Measurements from ENCODE around the gene RHNO1.

The RHNO1 gene

DNA sequence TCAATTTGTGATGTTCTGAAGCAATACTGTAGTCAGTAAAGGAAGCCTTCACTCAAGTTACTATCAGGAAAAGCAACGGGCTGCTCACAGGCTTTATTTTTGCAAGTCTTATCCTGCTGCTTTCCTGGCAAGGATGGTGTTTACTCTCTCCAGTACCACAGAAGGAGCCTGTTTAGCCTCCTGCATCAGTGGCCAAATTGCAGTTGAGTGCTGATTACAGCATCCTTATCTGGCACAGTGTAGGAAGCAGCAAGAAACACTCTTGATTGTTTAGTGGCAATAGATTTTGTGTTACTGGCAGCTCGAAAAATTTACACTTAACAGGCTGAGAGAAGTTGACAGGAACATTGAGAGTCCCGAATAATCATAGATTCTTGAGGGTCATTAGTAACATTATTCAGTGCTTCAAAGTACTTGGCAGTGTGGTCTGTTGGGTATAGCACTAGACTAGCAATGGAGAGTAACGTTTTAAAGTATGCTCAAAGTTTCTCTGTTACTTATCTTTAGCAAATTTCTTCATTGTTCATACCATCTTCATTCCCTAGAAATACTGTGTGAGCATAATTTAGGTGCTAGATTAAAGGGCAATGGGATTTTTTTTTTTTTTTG is 25.4 kb downstream of the RHNO1 start:
- DNase-seq (ENCODE audit: low spot score) = no peak

- DNase-seq (ENCODE audit: low spot score) = no peak
These were observed 27.2 kb downstream of the RHNO1 start for GRCh38 chr12:2904260-2904659.

- DNase-seq (ENCODE audit: low spot score) = no peak
These were observed 35.2 kb downstream of the RHNO1 start for GRCh38 chr12:2912216-2912575.

DNA sequence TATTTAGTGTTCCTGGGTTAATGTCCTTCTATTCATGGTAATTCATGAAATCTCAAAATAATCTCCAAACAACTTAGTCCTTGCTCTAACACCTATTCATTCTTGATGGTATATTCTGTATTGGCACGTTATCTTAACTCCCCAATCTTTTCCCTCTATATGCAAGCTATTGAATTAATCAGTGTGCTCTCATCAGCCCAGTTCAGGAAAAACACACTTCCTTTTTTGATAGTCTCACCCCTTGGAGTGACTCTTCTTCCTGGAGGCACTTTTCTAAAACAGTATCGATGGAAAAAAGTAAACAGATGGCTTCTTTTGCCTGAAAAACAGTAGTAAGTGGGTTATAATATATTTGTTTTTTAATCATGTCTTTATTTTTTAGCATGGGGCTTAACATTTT is 42.2 kb downstream of the RHNO1 start:
- no peak for DNase-seq (ENCODE audit: low spot score)

DNA sequence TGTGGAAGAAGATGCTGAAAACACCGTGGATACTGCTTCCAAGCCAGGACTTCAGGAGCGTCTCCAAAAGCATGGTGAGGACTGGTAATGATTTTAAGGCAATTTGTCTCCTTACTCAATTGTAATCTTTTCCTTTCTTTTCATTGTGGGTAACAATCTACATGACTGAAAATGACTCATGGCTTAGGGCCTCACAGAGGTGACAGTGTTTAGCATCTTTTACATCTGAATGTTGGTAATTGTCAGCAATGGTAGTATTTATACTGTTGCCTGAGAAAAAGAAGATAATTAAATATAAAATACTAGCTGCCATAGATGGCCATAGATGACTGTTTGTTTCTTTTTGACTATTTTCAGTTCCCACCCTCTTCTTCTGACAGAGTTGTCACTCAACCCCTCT is 45.3 kb downstream of the RHNO1 start:
- peak; percentile 9 for DNase-seq (ENCODE audit: low spot score)

DNA sequence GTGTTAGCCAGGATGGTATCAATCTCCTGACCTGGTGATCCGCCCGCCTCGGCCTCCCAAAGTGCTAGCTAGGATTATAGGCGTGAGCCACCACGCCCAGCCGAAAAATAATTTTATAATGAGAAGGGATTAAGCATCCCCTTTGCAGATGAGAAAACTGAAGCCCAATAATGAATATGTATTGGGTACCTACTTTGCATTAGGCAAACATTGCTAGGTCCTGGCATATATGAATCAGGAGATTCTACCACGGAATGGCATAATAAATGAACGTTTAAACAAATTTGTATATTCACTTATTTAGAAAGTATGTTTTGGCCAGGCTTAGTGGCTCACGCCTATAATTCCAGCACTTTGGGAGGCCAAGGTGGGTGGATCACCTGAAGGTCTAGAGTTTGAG is 46.0 kb downstream of the RHNO1 start:
- no peak for DNase-seq (ENCODE audit: low spot score)

DNA sequence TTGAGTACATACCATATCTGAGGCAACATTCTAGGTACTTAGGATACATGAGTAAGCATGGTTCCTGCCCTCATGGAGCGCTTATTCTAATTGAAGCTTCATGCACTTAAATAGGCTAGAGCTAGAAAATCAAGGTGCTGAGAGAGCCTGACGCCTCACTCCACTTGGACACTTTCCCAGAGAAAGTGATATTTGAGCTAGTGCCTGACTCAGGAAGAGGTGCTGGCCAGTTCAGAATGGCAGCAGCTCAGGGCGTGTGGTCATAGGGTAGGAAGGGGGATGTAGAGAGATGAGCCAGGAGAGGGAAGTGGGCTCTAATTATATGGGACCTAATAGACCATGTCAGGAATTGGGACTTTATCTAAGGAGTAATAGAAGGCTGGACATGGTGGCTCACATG is 47.0 kb downstream of the RHNO1 start:
- DNase-seq (ENCODE audit: low spot score) = peak; percentile 30

GRCh38 chr12:2925322-2925995 is 48.4 kb downstream of the RHNO1 start:
- peak; percentile 34 for DNase-seq (ENCODE audit: low spot score)

DNA sequence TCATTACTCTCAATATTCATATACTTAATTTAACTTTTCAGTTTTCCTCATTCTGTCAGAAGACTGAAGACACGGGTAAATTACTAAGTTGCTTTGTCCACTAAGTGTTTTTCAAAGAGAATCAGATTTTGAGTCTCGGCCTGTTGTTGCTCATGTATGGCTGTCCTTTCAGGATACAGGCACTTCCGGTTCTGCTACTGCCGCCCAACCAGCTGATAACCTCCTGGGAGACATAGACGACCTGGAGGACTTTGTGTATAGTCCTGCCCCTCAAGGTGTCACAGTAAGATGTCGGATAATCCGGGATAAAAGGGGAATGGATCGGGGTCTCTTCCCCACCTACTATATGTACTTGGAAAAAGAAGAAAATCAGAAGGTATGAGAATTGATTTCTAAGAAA is 53.8 kb downstream of the RHNO1 start:
- DNase-seq (ENCODE audit: low spot score) = no peak

- no peak for DNase-seq (ENCODE audit: low spot score)
These were observed 56.6 kb downstream of the RHNO1 start for GRCh38 chr12:2933586-2933985.

DNA sequence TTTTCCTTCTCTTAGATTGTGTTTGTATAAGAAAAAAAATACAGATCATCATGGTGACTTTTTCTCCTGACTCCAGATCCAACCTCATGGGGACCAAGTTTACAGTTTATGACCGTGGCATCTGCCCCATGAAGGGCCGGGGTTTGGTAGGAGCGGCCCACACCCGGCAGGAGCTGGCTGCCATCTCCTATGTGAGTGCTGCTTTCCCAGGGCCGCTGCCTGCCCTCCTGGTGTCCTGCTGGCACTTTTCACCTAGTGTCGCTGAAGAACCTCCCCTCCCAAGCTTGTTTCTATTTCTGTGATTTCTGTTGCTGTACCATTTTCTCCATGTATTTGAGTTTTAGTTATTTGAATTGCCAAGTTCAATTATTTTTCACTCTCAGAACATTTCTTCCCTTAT is 57.3 kb downstream of the RHNO1 start:
- DNase-seq (ENCODE audit: low spot score) = no peak

DNA sequence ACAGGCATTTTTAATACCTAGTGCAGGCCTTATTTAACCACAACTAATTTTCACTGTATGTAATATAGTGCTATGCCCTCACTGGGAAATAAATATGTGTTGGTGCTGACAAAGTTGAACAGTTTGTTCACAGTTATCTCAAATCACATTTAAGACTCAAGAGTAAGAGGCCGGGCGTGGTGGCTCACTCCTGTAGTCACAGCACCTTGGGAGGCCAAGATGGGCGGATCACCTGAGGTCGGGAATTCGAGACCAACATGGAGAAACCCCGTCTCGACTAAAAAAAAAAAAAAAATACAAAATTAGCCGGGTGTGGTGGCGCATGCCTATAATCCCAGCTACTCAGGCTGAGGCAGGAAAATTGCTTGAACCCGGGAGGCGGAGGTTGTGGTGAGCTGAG is 59.3 kb downstream of the RHNO1 start:
- no peak for DNase-seq (ENCODE audit: low spot score)

DNA sequence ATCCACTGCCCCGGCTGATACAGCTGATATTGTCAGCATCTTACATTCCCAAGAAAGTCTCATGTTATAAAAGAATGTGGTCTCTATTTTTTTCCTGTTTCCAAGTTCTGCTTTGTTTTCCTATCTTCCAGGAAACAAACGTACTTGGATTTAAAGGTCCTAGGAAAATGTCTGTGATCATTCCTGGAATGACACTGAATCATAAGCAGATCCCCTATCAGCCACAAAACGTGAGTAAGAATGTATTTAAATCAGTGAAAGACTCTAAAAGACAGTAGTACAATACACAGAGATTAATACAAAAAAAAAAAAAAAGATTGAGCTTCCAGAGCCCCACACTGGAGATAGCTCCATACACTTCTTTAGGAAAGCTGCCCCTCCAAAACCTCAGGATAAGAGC is 60.5 kb downstream of the RHNO1 start:
- DNase-seq (ENCODE audit: low spot score) = no peak

Measured in RKO (cell line).